Umbilical cord (tissue), 2 donors: ENCODE measurements around the gene SPANXN4. TPM values are rescaled to one million over a fixed set of nuclear protein-coding genes. Genes with fewer than 3 reads are reported as not detected.

Experiments used
- DNase-seq: peaks from one replicate; pipeline ENCODE4 v3.0.0-alpha.2; 2015; ENCODE audit warnings: low spot score
- total RNA-seq: library from RNA; depleted of rRNA; stranded (reverse); fragments of >200 nt; gene quantifications from one replicate; pipeline ENCODE4 v1.2.3, GENCODE V29; 2014; ENCODE audit warnings: low replicate concordance; ENCODE audit not compliant: insufficient read depth

SPANXN4 gene
- not detected for total RNA-seq

DNA sequence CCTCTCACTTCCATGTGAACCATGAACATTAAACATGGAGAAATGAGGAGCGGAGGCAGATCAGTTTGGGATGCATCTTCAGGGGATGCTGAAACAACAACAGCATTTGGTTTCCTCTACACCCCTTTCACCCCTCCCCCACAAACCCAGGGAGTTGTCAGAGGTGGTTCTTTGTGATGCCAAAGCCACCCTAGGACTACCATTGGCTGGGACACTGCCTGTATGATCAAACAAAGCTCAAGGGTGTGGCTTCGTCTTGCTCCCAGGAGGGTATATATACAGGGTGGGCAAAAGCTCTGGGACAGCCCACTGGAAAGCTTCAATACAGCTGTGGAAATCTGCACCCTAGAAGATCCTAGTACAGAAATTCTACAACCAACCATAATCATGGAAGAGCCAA lies at the start of gene SPANXN4:
Gene SPANXN4, plus strand, starts transcription at position 301 of the 400 bp plus-strand sequence. Its CDS starts 87 bp downstream, at position 388.
- no peak for DNase-seq

DNA sequence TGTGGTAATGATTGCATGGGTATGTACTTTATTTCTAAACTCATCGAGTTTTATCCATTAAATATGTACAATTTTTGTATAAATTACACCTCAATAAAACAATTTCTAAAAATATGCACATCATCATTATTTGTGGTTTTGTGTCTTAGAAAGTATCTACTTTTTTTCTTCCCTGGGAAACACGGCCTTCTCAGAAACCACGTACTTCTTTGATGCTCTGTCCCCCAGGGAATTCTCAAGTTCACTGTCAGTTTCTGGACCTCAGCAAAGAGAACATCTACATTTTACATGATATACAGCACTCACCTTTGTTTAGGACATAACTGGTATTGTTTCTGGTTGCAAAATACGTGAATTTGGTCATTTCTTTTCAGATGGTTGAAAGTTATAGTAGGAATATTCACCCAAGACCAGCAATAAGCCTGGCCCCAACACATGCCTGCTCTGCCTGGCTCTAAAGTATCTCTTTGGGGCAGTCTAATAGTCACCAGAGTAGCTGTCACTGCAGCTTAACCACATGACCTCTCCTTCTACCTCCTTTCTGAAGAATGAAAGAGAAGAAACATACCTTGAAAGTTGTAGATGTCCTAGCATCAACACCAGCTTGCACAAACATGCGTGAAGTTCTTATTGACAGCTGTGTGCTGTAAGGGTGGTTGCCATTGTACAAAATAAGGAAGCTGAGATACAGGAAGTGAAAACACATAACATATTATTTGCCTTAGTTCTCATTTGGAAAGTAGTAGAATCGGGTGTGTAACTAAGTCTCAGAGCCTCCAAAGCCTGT lies 48.4 kb upstream of the SPANXN4 start:
- DNase-seq, result no peak

- no peak for DNase-seq
These were observed 47.5 kb upstream of the SPANXN4 start for GRCh38 chrX:142978130-142978684.

GRCh38 chrX:142982679-142983078 lies 43.0 kb upstream of the SPANXN4 start:
- DNase-seq, result no peak

GRCh38 chrX:142994988-142995387 lies 30.7 kb upstream of the SPANXN4 start:
- no peak for DNase-seq

GRCh38 chrX:142998447-142999198 lies 27.1 kb upstream of the SPANXN4 start:
- DNase-seq, result no peak

- no peak for DNase-seq
These were observed 26.5 kb upstream of the SPANXN4 start for GRCh38 chrX:142999199-142999701.

DNA sequence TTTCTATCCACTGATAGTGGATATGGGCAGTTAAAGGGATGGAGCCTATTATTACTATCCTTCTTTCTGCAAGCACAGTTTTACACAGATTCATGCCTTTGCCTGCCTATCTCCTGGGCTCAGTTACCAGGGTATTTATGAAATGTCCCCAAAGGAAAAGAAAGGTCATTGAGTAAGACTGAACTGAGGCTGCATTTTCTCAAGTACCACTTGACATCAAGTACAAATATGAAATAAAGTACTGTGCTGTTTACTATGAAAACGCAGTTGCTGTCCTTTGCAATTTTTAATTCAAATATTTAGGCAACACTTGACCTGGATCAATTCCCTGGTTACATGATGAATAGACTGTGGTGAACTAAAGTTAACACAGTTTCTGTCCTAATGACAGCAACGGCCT lies 23.5 kb upstream of the SPANXN4 start:
- no peak for DNase-seq

- DNase-seq, result no peak
These were observed 8.5 kb upstream of the SPANXN4 start for GRCh38 chrX:143017272-143017671.

DNA sequence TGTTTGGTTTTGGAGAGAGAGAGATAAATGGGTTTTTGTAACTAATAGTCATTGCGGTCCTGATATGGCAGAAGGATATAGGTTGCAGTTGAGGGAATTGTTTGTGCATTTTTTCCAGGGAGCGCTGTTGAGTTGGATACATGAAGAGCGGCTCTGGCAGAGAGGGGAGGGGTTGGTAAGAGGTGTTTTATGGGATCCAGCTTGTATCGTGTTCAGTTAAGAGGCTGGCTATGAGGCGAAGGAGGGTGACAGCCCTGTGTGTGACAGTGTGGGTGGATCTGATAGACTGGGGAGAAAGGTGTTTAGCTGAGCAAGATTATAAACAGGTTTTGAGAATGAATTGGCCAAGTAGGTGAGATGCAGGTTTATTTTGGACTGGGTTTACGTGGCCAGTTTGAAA lies 1.5 kb downstream of the SPANXN4 start:
- no peak for DNase-seq

DNA sequence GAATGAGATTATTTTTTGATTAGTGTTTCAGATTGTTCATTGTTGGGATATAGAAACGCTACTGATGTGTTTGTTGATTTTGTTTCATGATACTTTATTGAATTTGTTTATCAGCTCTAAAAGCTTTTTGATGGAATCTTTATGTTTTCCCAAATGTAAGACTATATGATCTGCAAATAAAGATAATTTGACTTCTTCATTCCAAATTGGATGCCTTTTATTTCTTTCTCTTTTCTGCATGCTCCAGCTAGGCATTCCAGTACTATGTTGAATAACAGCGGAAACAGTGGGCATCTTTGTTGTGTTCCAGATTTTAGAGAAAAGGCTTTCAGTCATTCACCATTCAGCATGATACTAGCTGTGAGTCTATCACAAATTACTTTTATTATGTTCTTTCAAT lies 21.8 kb downstream of the SPANXN4 start:
- no peak for DNase-seq

DNA sequence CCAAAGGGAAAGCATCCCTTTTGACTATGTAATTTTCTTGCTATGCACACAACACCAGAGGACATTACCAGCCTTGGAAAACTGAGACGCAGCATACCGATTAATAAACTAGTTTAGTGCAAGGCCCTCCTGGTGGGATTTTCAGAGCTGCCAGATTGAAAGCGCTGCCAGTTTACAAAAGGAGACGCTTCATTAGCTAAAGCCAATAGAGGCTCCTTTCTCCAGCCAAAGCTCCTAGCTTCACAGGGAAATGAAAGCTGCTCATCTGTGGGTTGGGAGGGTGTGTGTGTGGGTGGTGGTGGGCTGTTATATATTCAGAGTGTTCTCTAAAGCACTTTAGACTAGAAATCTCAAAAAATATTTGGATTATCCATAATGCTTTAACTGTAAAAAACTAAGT lies 32.4 kb downstream of the SPANXN4 start:
- no peak for DNase-seq

GRCh38 chrX:143081231-143081630 lies 55.5 kb downstream of the SPANXN4 start:
- no peak for DNase-seq

- no peak for DNase-seq
These were observed 56.8 kb downstream of the SPANXN4 start for GRCh38 chrX:143082537-143082936.
